ENCODE results near the gene TERB1. TPM values are rescaled to one million over a fixed set of nuclear protein-coding genes. Genes with fewer than 3 reads are reported as not detected.

The TERB1 gene
- total and polyA plus RNA-seq, 2 of the 13 experiments (the other 11 are each of a cell fraction or from before 2014, with no cell fraction given), result not detected

DNA sequence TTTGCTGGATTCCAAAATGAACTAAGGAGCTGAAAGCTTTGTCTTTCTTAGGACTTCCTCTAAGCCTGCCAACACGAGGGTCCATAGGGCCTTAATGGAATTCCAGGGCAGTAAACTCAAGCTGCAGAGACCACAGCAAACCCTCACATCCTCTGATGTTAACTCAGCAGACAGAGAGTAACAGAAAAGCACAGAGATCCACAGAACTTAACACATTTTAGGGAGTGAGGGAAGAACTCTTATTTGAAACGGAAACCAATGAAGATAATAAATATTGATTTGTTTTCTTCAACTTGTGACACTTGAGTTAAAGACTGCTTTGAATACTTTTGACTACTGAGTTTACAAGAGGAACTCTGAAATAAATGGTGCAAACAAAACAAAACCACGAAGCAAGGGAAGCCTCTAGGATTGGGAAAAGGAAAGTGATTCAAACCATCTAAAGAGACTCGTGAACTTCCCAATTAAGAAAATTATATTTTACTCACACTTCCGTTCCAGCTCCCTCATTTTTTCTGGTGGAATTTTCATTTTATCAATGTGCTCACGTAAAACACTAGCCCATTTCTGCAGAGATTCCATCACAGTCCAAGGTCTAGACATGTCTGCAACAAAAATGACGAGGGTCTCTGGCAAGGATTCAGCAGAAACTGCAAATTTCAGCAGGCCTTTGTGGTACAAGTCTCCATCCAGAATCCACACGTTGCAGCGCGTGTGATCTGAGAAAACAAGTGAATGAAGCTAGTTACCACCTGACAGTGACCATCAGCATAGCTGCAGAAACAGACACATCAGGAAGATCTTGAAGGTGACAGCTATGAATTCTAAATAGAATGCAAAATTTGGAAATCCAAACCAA is 59.2 kb downstream of the TERB1 start:
- BruUV-seq (replicated peaks), result TSS peak; percentile 32

More for the DNA sequence above, 59.2 kb downstream of the TERB1 start:
- TF ChIP-seq RNF219 (CRISPR knock-in tag; IDR thresholded peaks at IDR 0.05), result 0 out of 2 replicates have a peak, but pooled peaks have one; percentile 42
- no peak for TF ChIP-seq ZNF251 (CRISPR knock-in tag; IDR thresholded peaks at IDR 0.05)
- no peak for TF ChIP-seq SRY (CRISPR knock-in tag; IDR thresholded peaks at IDR 0.05)
- peaks cover 40% of the 10 kb centered on the region for H3K79me2 ChIP-seq (ENCODE audit: insufficient read depth, low read length)
- H3K4me2 ChIP-seq (ENCODE audit: low read depth, low read length), result no peak overlapping the region
- DNase-seq (ENCODE audit: low spot score) (no peak), ATAC-seq (no peak), FAIRE-seq (no peak)
- H2AFZ ChIP-seq (ENCODE audit: low read length), result no peak overlapping the region
- no peak overlapping the region for H3K27ac ChIP-seq (ENCODE audit: extremely low read length, insufficient read depth, low read length)
- H3K4me3 ChIP-seq (replicated peaks in 1 of 3; ENCODE audit: insufficient read depth in 1 of 3, low read depth in 2 of 3, low read length in 3 of 3), result no peak overlapping the region
- peaks cover 22% of the 10 kb centered on the region; the same call in 1 of the 2 replicates for H4K20me1 ChIP-seq (ENCODE audit: insufficient read depth, low read length)
- intact Hi-C loops (cut with micrococcal nuclease; ENCODE audit: unreplicated experiment) (loop anchor here (2.0 kb wide), 1 partner anchor 79 kb away; no protein-coding TSS in a partner anchor), in situ Hi-C loops (cut with HindIII; ENCODE audit: extremely low pct_ligation_motif_present, low pct_unique_long_range_greater_than_20kb) (no loop called here)
- ChIA-PET POLR2A (interaction anchor here (0.6 to 1.6 kb wide), 6 partner anchors 8 to 126 kb away, joined by 3 to 7 read pairs (median 4); partner anchors contain the start of genes DYNC1LI2 and NAE1), CTCF (ENCODE audit: low intra/inter-chr PET ratio, low total read pairs) (no interaction called here)
- H3K27me3 ChIP-seq (ENCODE audit: control insufficient read depth in 1 of 2, insufficient read depth in 2 of 2, low read length in 2 of 2), result no peaks in the 10 kb centered on the region
- 92% methylated on average over 10 of the region's 10 CpGs for WGBS (ENCODE audit: low lambda C conversion rate)
- H3K9ac ChIP-seq (ENCODE audit: insufficient read depth, low read depth, low read length), result no peak overlapping the region; the same call in 1 of the 2 replicates
- no peaks in the 10 kb centered on the region for H3K9me3 ChIP-seq (ENCODE audit: low read length)
- peaks cover 45 to 84% of the 10 kb centered on the region in 2 experiments for H3K36me3 ChIP-seq (replicated peaks in 1 of 2; ENCODE audit: control insufficient read depth in 1 of 2, insufficient read depth in 2 of 2, low read length in 2 of 2)
- peaks cover 30% of the 10 kb centered on the region for H3K4me1 ChIP-seq (ENCODE audit: insufficient read depth, low read length)
